Neural crest cell (in vitro differentiated cells): ENCODE data around the gene PDIA2. TPM values are rescaled to one million over a fixed set of nuclear protein-coding genes. Genes with fewer than 3 reads are reported as not detected.

Experiments
- DNase-seq: peaks from one replicate; pipeline ENCODE4 v3.0.0; 2021; ENCODE audit warnings: low read depth, mixed read lengths, low spot score
- H3K27ac Mint-ChIP-seq: one replicate; pipeline ENCODE4 v1.8.0; 2021; ENCODE audit warnings: mild to moderate bottlenecking, mixed read lengths; ENCODE audit not compliant: unreplicated experiment
- H3K27me3 Mint-ChIP-seq: 2 replicates; pipeline ENCODE4 v1.8.0; 2021; ENCODE audit warnings: low read depth, mild to moderate bottlenecking, mixed read lengths
- H3K36me3 Mint-ChIP-seq: 2 replicates; pipeline ENCODE4 v1.8.0; 2021; ENCODE audit warnings: low read depth, mild to moderate bottlenecking, mixed read lengths
- H3K4me1 Mint-ChIP-seq: 2 replicates; pipeline ENCODE4 v1.8.0; 2021; ENCODE audit warnings: mixed read lengths
- H3K4me3 Mint-ChIP-seq: one replicate; pipeline ENCODE4 v1.8.0; 2021; ENCODE audit warnings: mild to moderate bottlenecking, mixed read lengths
- H3K9me3 Mint-ChIP-seq: 2 replicates; pipeline ENCODE4 v1.8.0; 2021; ENCODE audit warnings: mixed read lengths
- CTCF ChIP-seq: fragments of 200-600 bp; sonication (generic); conservative IDR thresholded peaks from 2 replicates; pipeline ENCODE4 v1.5.0; 2021; ENCODE audit warnings: antibody characterized with exemption, mild to moderate bottlenecking
- total RNA-seq: library from RNA; stranded (reverse); gene quantifications from 2 replicates; pipeline ENCODE4 v1.2.1, GENCODE V29; 2021

PDIA2 gene
- total RNA-seq, 1 donor from 2014 or later: 1.4 TPM

GRCh38 chr16:293043-293775 is 10.2 kb downstream of the PDIA2 start:
- no peaks in the 10 kb centered on the region for H3K4me1 Mint-ChIP-seq
- no peak overlapping the region for H3K27ac Mint-ChIP-seq
- no peaks in the 10 kb centered on the region for H3K27me3 Mint-ChIP-seq
- no peak overlapping the region for H3K4me3 Mint-ChIP-seq
- no peaks in the 10 kb centered on the region for H3K9me3 Mint-ChIP-seq
- TF ChIP-seq CTCF: no peak
- no peak for DNase-seq
- H3K36me3 Mint-ChIP-seq: no peaks in the 10 kb centered on the region

DNA sequence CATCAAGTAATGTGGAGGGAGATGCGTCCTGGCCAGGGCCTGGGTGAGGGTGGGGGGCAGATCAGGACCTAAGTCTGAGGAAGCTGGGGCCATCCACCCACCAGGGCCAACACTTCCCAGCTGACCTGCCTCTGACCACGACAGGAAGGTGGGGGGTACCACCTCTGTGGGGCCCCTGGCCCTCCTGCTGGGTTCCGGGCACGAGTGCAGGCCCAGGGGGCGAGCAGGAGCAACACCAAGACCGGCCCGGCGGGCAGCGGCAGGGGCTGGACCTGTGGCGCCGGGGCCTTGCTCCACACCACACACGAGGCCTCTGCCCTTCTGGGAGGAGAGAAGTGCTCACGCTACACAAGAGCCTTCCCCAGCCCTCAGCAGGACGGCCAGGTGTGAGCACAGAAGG is 13.3 kb downstream of the PDIA2 start:
- no peaks in the 10 kb centered on the region for H3K4me1 Mint-ChIP-seq
- H3K27ac Mint-ChIP-seq: no peak overlapping the region
- no peaks in the 10 kb centered on the region for H3K36me3 Mint-ChIP-seq
- H3K4me3 Mint-ChIP-seq: no peak overlapping the region
- TF ChIP-seq CTCF: no peak
- no peaks in the 10 kb centered on the region for H3K27me3 Mint-ChIP-seq
- DNase-seq: no peak
- H3K9me3 Mint-ChIP-seq: no peaks in the 10 kb centered on the region

DNA sequence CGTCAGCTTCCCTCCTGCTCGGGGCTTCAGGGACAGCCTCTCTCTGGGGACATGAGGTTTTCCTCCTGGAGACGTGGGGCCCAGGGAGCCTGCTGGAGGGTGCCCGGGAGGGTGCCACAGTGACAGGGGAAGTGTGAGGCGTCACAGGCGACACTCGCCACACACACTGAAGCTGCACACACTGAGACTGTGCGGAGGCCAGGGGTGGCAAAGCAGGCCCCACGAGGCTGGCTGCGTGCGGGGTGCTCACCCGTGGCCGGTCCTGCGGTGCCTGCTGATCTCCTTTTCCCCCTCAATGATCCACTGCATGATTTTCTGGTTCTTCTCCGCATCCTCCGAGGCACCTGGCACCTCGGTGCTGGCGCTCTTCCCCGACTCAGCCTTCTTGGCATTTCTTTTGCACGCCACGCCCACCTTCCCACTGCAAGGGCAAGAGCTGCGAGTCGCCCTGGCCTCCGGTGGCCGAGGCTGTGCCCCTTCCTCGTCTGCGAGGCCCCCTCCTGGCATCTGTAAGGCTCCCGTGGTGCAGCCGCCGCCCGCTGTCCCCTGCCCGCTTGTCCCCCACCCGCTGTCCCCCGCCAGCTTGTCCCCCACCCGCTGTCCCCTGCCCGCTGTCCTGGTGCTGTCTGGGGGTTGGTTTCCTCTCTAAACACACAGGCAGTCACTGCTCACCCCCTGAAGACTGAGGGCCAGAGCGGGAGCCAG is 14.0 kb downstream of the PDIA2 start:
- Mint-ChIP-seq H3K27me3 (no peaks in the 10 kb centered on the region), H3K4me3 (no peak overlapping the region), H3K36me3 (no peaks in the 10 kb centered on the region), H3K4me1 (no peaks in the 10 kb centered on the region), H3K9me3 (no peaks in the 10 kb centered on the region), H3K27ac (no peak overlapping the region)
- no peak for TF ChIP-seq CTCF
- no peak for DNase-seq

DNA sequence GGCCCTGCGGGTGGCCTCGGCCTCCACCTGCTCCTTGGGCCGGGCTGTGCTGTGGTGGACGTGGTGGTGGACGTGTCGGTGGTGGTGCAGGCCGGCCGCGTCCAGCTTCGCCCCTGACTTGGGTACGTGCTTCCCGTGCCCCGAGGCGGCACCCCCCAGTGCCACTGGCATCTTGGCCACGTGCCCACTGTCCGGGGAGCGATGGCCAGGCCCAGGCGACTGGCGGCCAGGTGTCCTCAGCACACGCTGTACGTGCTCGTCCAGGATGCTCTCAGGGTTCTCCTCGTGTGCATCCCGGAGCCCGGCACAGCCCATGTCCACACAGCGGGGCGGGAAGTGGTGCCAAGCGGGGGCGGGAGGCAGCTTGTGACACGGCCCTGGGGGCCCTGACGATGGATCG is 14.9 kb downstream of the PDIA2 start:
- Mint-ChIP-seq H3K4me3 (no peak overlapping the region), H3K4me1 (no peaks in the 10 kb centered on the region), H3K27ac (no peak overlapping the region), H3K9me3 (no peaks in the 10 kb centered on the region), H3K27me3 (no peaks in the 10 kb centered on the region), H3K36me3 (no peaks in the 10 kb centered on the region)
- DNase-seq: no peak
- no peak for TF ChIP-seq CTCF

DNA sequence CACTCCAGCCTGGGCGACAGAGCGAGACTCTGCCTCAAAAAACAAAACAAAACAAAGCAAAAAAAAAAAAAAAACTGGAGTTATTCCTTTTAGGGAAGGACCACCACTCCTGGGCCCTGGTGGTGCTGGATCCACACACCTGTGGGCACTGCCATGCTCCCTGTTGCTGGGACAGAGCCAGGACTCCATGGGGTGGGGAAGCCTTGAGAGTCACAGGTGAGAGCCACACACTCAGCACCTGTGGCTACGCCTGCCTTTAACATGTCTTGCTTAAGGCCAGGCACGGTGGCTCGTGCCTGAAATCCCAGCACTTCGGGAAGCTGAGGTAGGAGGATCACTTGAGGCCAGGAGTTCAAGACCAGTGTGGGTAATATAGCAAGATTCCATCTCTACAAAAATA is 18.3 kb downstream of the PDIA2 start:
- no peak overlapping the region for H3K4me3 Mint-ChIP-seq
- DNase-seq: no peak
- no peaks in the 10 kb centered on the region for H3K9me3 Mint-ChIP-seq
- TF ChIP-seq CTCF: no peak
- H3K27me3 Mint-ChIP-seq: no peaks in the 10 kb centered on the region
- peaks cover 5% of the 10 kb centered on the region for H3K36me3 Mint-ChIP-seq
- no peak overlapping the region for H3K27ac Mint-ChIP-seq
- H3K4me1 Mint-ChIP-seq: no peaks in the 10 kb centered on the region
